GM10266 (cell line): Measurements from ENCODE around the gene PRG2.

Source experiments
- DNase-seq: peaks from one replicate; pipeline ENCODE4 v3.0.0; 2012; ENCODE audit errors: extremely low spot score
- CTCF ChIP-seq: IDR thresholded peaks from 2 replicates; pipeline ENCODE4 v1.5.1; 2012; ENCODE audit warnings: mild to moderate bottlenecking, low read depth; ENCODE audit not compliant: control insufficient read depth, insufficient read depth; ENCODE audit errors: missing control alignments

Gene PRG2, protein sequence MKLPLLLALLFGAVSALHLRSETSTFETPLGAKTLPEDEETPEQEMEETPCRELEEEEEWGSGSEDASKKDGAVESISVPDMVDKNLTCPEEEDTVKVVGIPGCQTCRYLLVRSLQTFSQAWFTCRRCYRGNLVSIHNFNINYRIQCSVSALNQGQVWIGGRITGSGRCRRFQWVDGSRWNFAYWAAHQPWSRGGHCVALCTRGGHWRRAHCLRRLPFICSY

GRCh38 chr11:57390535-57390934 lies at the start of gene PRG2:
Gene PRG2, minus strand, starts transcription at chr11:57390650. Its CDS starts 706 bp downstream, at chr11:57389944.
- no peak for DNase-seq
- TF ChIP-seq CTCF: no peak

- no peak for DNase-seq
- no peak for TF ChIP-seq CTCF
Observed at GRCh38 chr11:57439786-57440185, 49.3 kb upstream of the PRG2 start.

DNA sequence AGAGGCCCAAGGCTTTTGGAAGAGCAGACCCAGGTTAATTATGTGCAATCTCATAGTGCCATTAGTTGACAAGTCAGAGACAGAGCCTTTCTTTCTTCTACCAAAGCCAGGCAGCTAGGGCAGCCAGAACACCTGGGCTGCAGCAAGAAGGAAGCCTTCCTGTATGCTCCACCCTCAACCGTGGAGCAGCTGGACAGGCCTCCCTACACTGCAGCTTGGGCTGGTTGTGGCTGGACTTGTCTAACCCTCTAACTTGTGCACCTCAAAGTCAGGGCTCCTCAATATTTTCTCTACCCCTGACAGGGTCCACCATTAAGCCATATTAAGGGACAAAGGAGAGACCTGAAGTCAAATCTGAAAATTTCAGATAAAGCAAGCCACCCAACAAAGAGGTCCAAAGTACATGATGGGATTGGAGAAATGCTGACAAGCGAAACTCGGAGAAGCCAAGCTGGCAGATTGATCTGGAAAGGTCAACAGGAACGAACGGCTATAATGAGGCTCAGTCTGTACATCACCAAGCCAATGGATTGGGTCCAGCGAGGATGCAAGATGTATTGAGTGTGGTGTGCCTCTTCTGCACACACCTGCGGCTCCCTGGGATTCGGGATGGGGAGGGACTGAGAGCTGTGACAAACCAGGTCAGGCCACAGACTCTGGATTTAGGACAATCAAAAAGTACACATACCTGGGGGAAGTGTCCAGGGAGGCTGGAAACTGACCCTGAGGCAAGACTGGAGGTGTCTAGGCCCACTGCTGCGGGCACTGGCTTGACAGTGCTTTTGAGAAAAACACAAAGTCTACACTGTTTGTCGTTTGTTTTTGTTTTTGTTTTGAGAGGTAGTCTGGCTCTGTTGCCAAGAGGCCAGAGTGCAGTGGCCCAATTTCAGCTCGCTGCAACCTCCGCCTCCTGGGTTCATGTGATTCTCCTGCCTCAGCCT lies 48.2 kb upstream of the PRG2 start:
- DNase-seq: no peak
- no peak for TF ChIP-seq CTCF

DNA sequence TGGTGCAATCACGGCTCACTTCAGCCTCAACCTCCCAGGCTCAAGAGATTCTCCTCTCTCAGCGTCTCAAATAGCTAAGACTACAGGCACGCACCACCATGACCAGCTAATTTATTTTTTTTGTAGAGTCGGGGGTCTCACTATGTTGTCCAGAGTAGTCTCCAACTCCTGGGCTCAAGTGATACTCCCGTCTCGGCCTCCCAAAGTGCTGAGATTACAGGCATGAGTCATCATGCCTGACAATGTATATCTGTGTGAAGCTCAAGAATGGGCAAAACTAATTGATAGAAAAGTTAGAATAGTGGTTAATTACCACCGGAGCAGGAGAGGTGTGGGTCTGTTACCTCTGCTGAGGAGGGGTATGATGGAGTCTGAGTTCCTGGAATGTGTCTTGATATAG lies 45.6 kb upstream of the PRG2 start:
- no peak for TF ChIP-seq CTCF
- no peak for DNase-seq

DNA sequence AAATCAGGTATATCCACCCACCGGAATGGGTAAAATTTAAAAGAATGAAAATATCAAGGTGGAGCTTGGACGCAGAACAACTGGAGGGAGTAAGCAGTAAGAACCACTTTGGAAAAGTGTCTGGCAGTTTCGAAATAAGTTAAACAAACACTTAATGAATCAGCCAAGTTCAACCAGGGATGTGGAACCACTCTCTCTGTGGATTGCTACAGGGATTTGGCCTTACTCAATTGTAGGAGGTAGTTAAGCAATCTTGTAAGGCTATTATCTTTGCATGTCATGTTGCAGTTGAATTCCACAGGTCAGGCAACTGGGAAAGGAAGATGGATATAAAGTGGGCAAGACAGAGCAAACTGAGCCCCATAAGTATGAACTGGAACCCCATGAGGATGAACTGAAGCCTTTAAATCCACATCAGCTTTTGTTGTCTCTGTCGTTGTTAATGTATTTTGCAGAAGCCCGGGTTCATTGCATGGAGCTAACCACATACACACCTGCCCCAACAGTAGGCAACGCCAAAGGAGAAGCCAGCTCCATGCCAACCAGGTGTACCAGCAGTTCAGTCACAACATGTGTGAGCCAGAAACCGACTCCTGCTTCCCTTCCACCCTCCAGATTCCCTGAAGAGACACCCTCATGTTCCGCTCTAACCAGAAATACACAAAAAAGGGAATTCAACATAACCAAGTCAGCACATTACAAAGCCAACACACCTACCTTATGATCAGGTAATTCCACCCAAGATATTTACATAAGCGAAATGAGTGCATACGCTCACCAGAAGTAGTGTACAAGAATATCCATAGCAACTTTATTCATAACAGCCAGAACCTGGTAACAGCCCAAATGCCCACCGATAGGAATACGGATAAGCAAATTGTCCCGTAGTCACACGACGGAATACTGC lies 44.4 kb upstream of the PRG2 start:
- DNase-seq: no peak

DNA sequence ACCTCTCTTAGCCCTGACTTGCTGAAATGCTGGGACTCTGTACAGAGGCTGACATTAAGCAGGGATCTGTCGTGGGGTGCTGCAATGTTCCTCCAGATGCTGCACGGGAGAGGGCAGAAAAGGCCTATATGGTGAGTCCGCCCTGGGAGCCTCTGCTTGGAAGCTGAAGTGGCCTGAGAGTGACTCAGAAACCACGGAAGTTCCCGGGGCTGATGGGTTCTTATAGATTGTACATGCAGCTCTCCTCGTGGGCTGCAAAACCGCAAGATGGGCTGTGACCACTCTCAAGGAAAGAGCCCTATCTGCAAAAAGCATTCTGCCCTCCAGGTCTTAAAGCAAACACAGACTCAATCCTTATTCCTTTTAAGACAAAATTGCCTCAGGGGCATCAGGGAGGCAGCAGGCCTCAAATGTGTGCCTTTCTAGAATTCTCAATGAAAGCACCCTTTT lies 42.3 kb upstream of the PRG2 start:
- DNase-seq: no peak
- TF ChIP-seq CTCF: no peak

More for the DNA sequence above, 44.4 kb upstream of the PRG2 start:
- TF ChIP-seq CTCF: no peak
